A549 (cell line): Measurements from ENCODE around the gene ZDHHC11. TPM values are rescaled to one million over a fixed set of nuclear protein-coding genes. Genes with fewer than 3 reads are reported as not detected.
"Not testable (repeated sequence)": the region's sequence is repeated elsewhere in the genome, so short reads cannot be mapped to it uniquely, and the experiment has no call there.

ENCODE experiments used
- ATAC-seq, 2 experiments: fragments of 200-7000 bp in 1 of 2; fragments of >200 bp in 1 of 2; cut with Nextera tagmentation in 1 of 2; cut with Tn5 transposase in 1 of 2; 3 replicates each; pipeline versions ENCODE4 v1.8.0 to v1.9.1; 2018 to 2020; ENCODE audit warnings: mild to moderate bottlenecking in 1 of 2, moderate library complexity in 1 of 2
- CTCF ChIA-PET: fragments of 300-600 bp; sonication (Branson Sonifier 250); formaldehyde crosslinking; extraction: SDS; loops from one replicate; lab custom pipeline; 2021; ENCODE audit warnings: antibody characterized with exemption, inconsistent platforms; lab: Yijun Ruan, JAX
- POLR2A ChIA-PET: fragments of 350-600 bp; formaldehyde crosslinking; extraction: SDS; loops from one replicate; lab custom pipeline; 2021; ENCODE audit warnings: antibody characterized with exemption, inconsistent platforms; lab: Yijun Ruan, JAX
- DNase-seq, 2 experiments: peaks; one replicate each; pipeline versions ENCODE4 v3.0.0 to v3.0.0-alpha.2; 2011 to 2016; ENCODE audit warnings: low read depth in 1 of 2, low spot score in 1 of 2
- FAIRE-seq: peaks from 2 replicates; lab custom pipeline; 2011; peaks lifted over from hg19 to GRCh38; lab: Jason Lieb, UNC
- H3K27ac ChIP-seq, 2 experiments: fragments of >200 bp; sonication (Bioruptor Twin); formaldehyde crosslinking; 3 replicates each; pipeline ENCODE4 v1.5.1; 2016 to 2017
- H3K4me1 ChIP-seq: fragments of >200 bp; sonication (Bioruptor Twin); formaldehyde crosslinking; 3 replicates; pipeline ENCODE4 v1.6.1; 2016
- H3K4me2 ChIP-seq: fragments of >200 bp; sonication (Bioruptor Twin); formaldehyde crosslinking; 3 replicates; pipeline ENCODE4 v1.6.1; 2016
- H3K4me3 ChIP-seq: fragments of >200 bp; sonication (Bioruptor Twin); formaldehyde crosslinking; 3 replicates; pipeline ENCODE4 v1.5.1; 2016
- H3K9me3 ChIP-seq: fragments of >200 bp; sonication (Bioruptor Twin); formaldehyde crosslinking; 3 replicates; pipeline ENCODE4 v1.6.1; 2016
- CBX8 ChIP-seq: fragments of 200-600 bp; sonication (generic); IDR thresholded peaks from 2 replicates; pipeline ENCODE4 v1.6.1; 2016
- CHD4 ChIP-seq: fragments of 200-600 bp; sonication (generic); IDR thresholded peaks from 2 replicates; pipeline ENCODE4 v1.6.1; 2016; ENCODE audit warnings: antibody characterized with exemption, mild to moderate bottlenecking, borderline replicate concordance
- EHF ChIP-seq: fragments of 250-450 bp; sonication (Bioruptor Pico); IDR thresholded peaks from 2 replicates; pipeline ENCODE4 v1.5.0; 2020; ENCODE audit warnings: mild to moderate bottlenecking
- EHMT2 ChIP-seq: fragments of 200-600 bp; sonication (generic); IDR thresholded peaks from 2 replicates; pipeline ENCODE4 v1.6.1; 2016; ENCODE audit warnings: antibody characterized with exemption, low read depth, mild to moderate bottlenecking, moderate library complexity
- EP300 ChIP-seq, 2 experiments: fragments of >200 bp; sonication (Bioruptor Twin); formaldehyde crosslinking; IDR thresholded peaks; 2 replicates in 1 of 2; 3 replicates in 1 of 2; pipeline ENCODE4 v1.6.1; 2016 to 2017
- ESRRA ChIP-seq: fragments of 150-350 bp; IDR thresholded peaks from 2 replicates; pipeline ENCODE4 v1.6.1; 2014; ENCODE audit warnings: mild to moderate bottlenecking, low read length, borderline replicate concordance
- FOSB ChIP-seq: fragments of 250-450 bp; sonication (Bioruptor Pico); IDR thresholded peaks from 2 replicates; pipeline ENCODE4 v1.5.0; 2020; ENCODE audit warnings: mild to moderate bottlenecking, moderate library complexity
- FOSL2 ChIP-seq, 2 experiments: fragments of 450-650 bp in 1 of 2; fragments of >200 bp in 1 of 2; sonication (Bioruptor Twin) in 1 of 2; formaldehyde crosslinking; IDR thresholded peaks; 2 replicates each; pipeline versions ENCODE4 v1.5.0 to v1.6.1; 2016 to 2020; ENCODE audit warnings: mild to moderate bottlenecking in 1 of 2, moderate library complexity in 1 of 2
- GATA3 ChIP-seq: IDR thresholded peaks from 2 replicates; pipeline ENCODE4 v1.6.1; 2012; ENCODE audit warnings: borderline replicate concordance
- JUN ChIP-seq, 2 experiments: fragments of >200 bp; sonication (Bioruptor Twin); formaldehyde crosslinking; IDR thresholded peaks; 2 replicates in 1 of 2; 3 replicates in 1 of 2; pipeline ENCODE4 v1.6.1; 2016 to 2017
- KDM5A ChIP-seq: fragments of 200-600 bp; sonication (generic); IDR thresholded peaks from 2 replicates; pipeline ENCODE4 v1.6.1; 2016; ENCODE audit warnings: antibody characterized with exemption, mild to moderate bottlenecking
- MAZ ChIP-seq: fragments of 150-350 bp; IDR thresholded peaks from 2 replicates; pipeline ENCODE4 v1.6.1; 2014; ENCODE audit warnings: antibody characterized with exemption, low read depth, low read length, borderline replicate concordance
- NFE2L2 ChIP-seq: fragments of 150-350 bp; conservative IDR thresholded peaks from 2 replicates; pipeline ENCODE4 v1.6.1; 2014; ENCODE audit warnings: low read length
- RCOR1 ChIP-seq: fragments of 150-350 bp; IDR thresholded peaks from 2 replicates; pipeline ENCODE4 v1.6.1; 2014; ENCODE audit warnings: antibody characterized with exemption, low read length, low read depth
- RFX5 ChIP-seq: fragments of 450-650 bp; IDR thresholded peaks from 2 replicates; pipeline ENCODE4 v1.7.1; 2014; ENCODE audit warnings: antibody characterized with exemption, mild to moderate bottlenecking, moderate library complexity
- RNF2 ChIP-seq: fragments of 200-600 bp; sonication (generic); IDR thresholded peaks from 2 replicates; pipeline ENCODE4 v1.6.1; 2016; ENCODE audit warnings: low read depth, mild to moderate bottlenecking, antibody characterized with exemption, moderate library complexity, borderline replicate concordance
- SMC3 ChIP-seq: fragments of >200 bp; sonication (Bioruptor Twin); formaldehyde crosslinking; IDR thresholded peaks from 3 replicates; pipeline ENCODE4 v1.6.1; 2018; ENCODE audit warnings: inconsistent platforms
- TFCP2L1 ChIP-seq: fragments of 250-450 bp; sonication (Bioruptor Pico); IDR thresholded peaks from 2 replicates; pipeline ENCODE4 v1.5.0; 2021; ENCODE audit warnings: mild to moderate bottlenecking
- TP53 ChIP-seq: fragments of 250-450 bp; sonication (Bioruptor Pico); IDR thresholded peaks from 2 replicates; pipeline ENCODE4 v1.5.0; 2021; ENCODE audit warnings: mild to moderate bottlenecking, moderate library complexity
- ZC3H11A ChIP-seq: fragments of 450-650 bp; IDR thresholded peaks from 2 replicates; pipeline ENCODE4 v1.6.1; 2014; ENCODE audit warnings: antibody characterized with exemption, mild to moderate bottlenecking
- ZFP36 ChIP-seq: fragments of 450-650 bp; IDR thresholded peaks from 2 replicates; pipeline ENCODE4 v1.6.1; 2014; ENCODE audit warnings: borderline replicate concordance; ENCODE audit not compliant: partially characterized antibody
- WGBS: methylation state at CpG from one replicate; pipeline ENCODE4 v1.1.6; 2017; ENCODE audit errors: missing lambda C conversion rate; 5-methylcytosine and 5-hydroxymethylcytosine counted together
- polyA plus RNA-seq, 4 experiments: library from polyadenylated mRNA; depleted of rRNA in 3 of 4; stranded (reverse); fragments of >200 nt; fragmentation: RNase III in 1 of 4; extraction: RNeasy Plus Mini Kit Qiagen cat#74134 plus additional on column Dnase treatment in 1 of 4; gene quantifications; 2 replicates in 3 of 4; 3 replicates in 1 of 4; pipeline ENCODE4 v1.2.3, GENCODE V29; 2011 to 2017
- TF ChIP-seq, protein P1 (sequence below): fragments of >200 bp; sonication (Bioruptor Twin); formaldehyde crosslinking; IDR thresholded peaks from 3 replicates; pipeline ENCODE4 v1.5.1; 2016
- TF ChIP-seq, protein P2 (sequence below): fragments of 200-600 bp; sonication (generic); IDR thresholded peaks from 2 replicates; pipeline ENCODE4 v1.6.1; 2016; ENCODE audit warnings: antibody characterized with exemption, mild to moderate bottlenecking, moderate library complexity
- TF ChIP-seq, protein P3 (sequence below): fragments of 250-450 bp; sonication (Bioruptor Pico); IDR thresholded peaks from 2 replicates; pipeline ENCODE4 v1.5.0; 2021; ENCODE audit warnings: mild to moderate bottlenecking, moderate library complexity, borderline replicate concordance

Gene ZDHHC11
- polyA plus RNA-seq, 2 of the 4 experiments (the other 2 are of a cell fraction), result 2.6 to 13.7 TPM

DNA sequence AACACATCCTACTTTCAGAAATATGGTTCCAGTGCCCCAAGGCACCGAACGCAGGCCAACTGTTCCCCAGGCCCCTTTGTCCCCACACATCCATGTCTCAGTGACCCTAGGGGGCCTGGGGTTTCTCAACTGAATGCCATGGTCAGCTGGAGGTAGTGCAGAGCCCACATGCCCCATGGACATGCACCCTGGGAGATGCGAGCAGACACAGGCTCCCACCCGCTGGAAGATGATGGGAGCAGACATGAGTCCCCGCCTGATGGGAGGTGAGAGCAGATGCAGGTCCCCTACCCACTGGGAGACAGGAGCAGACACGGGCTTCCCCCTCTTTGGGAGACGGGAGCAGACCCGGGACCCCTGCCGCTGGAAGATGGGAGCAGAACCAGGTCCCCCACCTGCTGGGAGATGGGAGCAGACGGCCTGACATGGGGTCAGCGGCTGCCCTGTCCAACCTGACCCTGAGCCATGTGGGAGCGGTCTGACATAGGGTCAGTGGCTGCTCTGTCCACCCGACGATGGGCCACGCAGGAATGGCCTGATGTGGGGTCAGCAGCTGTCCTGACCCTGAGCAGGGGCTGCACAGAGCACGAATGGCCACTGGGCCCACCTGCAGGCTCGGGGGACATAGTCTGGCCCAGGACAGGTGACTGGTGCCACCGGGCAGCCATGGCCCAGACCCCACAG, 84.7 kb downstream of the ZDHHC11 start:
- ChIA-PET CTCF (no interaction called here), POLR2A (no interaction called here)
- Histone ChIP-seq H3K4me2 (no peak overlapping the region), H3K4me1 (no peaks in the 10 kb centered on the region), H3K27ac (no peak overlapping the region), H3K9me3 (no peaks in the 10 kb centered on the region), H3K4me3 (no peak overlapping the region)
- no peak for DNase-seq
- WGBS, result 61% methylated on average over 15 of the region's 18 CpGs
- no peak for ATAC-seq
- FAIRE-seq, result no peak
- TF ChIP-seq, protein P1, sequence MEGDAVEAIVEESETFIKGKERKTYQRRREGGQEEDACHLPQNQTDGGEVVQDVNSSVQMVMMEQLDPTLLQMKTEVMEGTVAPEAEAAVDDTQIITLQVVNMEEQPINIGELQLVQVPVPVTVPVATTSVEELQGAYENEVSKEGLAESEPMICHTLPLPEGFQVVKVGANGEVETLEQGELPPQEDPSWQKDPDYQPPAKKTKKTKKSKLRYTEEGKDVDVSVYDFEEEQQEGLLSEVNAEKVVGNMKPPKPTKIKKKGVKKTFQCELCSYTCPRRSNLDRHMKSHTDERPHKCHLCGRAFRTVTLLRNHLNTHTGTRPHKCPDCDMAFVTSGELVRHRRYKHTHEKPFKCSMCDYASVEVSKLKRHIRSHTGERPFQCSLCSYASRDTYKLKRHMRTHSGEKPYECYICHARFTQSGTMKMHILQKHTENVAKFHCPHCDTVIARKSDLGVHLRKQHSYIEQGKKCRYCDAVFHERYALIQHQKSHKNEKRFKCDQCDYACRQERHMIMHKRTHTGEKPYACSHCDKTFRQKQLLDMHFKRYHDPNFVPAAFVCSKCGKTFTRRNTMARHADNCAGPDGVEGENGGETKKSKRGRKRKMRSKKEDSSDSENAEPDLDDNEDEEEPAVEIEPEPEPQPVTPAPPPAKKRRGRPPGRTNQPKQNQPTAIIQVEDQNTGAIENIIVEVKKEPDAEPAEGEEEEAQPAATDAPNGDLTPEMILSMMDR, result no peak

DNA sequence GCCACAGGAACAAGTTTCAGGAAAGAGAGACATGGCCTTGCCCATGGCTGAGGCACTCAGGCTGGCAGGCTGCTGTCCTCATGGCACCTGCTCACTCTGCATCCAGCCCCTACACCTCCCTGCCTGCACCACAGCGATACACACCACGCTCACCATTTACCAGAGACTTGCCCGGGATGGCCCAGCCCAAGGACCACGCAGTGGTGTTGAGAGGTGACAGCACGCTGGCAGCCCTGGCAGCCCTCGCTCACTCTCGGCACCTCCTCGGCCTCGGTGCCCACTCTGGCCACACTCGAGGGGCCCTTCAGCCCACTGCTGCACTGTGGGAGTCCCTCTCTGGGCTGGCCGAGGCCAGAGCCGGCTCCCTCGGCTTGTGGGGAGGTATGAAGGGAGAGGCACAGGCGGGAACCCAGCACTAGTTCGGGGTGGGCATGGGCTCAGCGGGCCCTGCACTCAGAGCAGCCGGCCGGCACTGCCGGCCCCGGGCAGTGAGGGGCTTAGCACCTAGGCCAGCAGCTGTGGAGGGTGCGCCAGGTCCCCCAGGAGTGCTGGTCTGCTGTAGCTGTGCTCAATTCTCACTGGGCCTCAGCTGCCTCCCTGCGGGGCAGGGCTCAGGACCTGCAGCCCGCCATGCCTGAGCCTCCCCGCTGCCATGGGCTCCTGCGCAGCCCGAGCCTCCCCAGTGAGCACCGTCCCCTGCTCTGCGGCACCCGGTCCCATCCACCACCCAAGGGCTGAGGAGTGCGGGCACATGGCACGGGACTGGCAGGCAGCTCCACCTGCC, 86.6 kb downstream of the ZDHHC11 start:
- ATAC-seq (no peak), DNase-seq (no peak), FAIRE-seq (no peak)
- H3K4me1 ChIP-seq, result peaks cover 3% of the 10 kb centered on the region; the same call in 1 of the 3 replicates
- no peak overlapping the region for H3K27ac ChIP-seq
- ChIA-PET CTCF (no interaction called here), POLR2A (no interaction called here)
- H3K4me3 ChIP-seq, result no peak overlapping the region
- no peak overlapping the region for H3K4me2 ChIP-seq
- TF ChIP-seq RNF2 (no peak), RCOR1 (no peak), SMC3 (no peak), FOSB (CRISPR knock-in tag) (no peak), CHD4 (no peak), FOSL2 (IDR thresholded peaks at IDR 0.05) (no peak), FOSL2 (CRISPR knock-in tag; IDR thresholded peaks at IDR 0.05) (no peak), TFCP2L1 (CRISPR knock-in tag) (no peak)
- TF ChIP-seq, protein P2, sequence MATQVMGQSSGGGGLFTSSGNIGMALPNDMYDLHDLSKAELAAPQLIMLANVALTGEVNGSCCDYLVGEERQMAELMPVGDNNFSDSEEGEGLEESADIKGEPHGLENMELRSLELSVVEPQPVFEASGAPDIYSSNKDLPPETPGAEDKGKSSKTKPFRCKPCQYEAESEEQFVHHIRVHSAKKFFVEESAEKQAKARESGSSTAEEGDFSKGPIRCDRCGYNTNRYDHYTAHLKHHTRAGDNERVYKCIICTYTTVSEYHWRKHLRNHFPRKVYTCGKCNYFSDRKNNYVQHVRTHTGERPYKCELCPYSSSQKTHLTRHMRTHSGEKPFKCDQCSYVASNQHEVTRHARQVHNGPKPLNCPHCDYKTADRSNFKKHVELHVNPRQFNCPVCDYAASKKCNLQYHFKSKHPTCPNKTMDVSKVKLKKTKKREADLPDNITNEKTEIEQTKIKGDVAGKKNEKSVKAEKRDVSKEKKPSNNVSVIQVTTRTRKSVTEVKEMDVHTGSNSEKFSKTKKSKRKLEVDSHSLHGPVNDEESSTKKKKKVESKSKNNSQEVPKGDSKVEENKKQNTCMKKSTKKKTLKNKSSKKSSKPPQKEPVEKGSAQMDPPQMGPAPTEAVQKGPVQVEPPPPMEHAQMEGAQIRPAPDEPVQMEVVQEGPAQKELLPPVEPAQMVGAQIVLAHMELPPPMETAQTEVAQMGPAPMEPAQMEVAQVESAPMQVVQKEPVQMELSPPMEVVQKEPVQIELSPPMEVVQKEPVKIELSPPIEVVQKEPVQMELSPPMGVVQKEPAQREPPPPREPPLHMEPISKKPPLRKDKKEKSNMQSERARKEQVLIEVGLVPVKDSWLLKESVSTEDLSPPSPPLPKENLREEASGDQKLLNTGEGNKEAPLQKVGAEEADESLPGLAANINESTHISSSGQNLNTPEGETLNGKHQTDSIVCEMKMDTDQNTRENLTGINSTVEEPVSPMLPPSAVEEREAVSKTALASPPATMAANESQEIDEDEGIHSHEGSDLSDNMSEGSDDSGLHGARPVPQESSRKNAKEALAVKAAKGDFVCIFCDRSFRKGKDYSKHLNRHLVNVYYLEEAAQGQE, result no peak
- no peaks in the 10 kb centered on the region for H3K9me3 ChIP-seq
- WGBS, result 79% methylated on average over 22 of the region's 31 CpGs

DNA sequence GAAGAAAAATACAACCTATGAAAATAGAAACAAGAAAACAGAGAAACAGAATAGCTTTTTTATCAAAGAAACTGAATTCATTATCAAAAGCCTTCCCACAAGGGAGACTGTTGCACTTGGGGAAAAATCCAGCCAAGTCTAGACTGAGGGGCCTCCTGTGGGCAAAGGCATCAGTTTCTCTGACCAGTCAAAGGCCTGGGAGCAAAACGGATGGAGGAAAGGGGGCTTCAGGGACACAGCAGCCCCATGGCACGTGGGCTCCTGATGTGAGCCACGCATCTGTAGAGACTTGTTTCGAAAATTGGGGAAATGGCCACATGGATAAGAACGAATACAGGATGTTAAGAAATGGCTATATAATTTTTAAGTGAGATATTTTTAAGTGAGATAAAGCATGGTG, 87.4 kb downstream of the ZDHHC11 start:
- DNase-seq (no peak), ATAC-seq (no peak), FAIRE-seq (no peak)
- ChIA-PET POLR2A (no interaction called here), CTCF (no interaction called here)
- Histone ChIP-seq H3K4me1 (peaks cover 11% of the 10 kb centered on the region; the same call in 2 of the 3 replicates), H3K4me3 (no peak overlapping the region), H3K27ac (no peak overlapping the region), H3K9me3 (no peaks in the 10 kb centered on the region), H3K4me2 (no peak overlapping the region)
- WGBS, result 51% methylated on average over 5 of the region's 5 CpGs
- TF ChIP-seq JUN (IDR thresholded peaks at IDR 0.05) (no peak), RFX5 (no peak), TP53 (CRISPR knock-in tag) (no peak), SMC3 (no peak), EHF (no peak), NFE2L2 (no peak), RCOR1 (no peak), EHMT2 (no peak), ZFP36 (no peak), ZC3H11A (no peak), KDM5A (no peak), CBX8 (no peak), CHD4 (no peak), ESRRA (no peak), MAZ (no peak), EP300 (IDR thresholded peaks at IDR 0.05) (no peak), GATA3 (no peak)
- TF ChIP-seq, protein P3, sequence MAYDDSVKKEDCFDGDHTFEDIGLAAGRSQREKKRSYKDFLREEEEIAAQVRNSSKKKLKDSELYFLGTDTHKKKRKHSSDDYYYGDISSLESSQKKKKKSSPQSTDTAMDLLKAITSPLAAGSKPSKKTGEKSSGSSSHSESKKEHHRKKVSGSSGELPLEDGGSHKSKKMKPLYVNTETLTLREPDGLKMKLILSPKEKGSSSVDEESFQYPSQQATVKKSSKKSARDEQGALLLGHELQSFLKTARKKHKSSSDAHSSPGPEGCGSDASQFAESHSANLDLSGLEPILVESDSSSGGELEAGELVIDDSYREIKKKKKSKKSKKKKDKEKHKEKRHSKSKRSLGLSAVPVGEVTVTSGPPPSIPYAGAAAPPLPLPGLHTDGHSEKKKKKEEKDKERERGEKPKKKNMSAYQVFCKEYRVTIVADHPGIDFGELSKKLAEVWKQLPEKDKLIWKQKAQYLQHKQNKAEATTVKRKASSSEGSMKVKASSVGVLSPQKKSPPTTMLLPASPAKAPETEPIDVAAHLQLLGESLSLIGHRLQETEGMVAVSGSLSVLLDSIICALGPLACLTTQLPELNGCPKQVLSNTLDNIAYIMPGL (CRISPR knock-in tag), result no peak

DNA sequence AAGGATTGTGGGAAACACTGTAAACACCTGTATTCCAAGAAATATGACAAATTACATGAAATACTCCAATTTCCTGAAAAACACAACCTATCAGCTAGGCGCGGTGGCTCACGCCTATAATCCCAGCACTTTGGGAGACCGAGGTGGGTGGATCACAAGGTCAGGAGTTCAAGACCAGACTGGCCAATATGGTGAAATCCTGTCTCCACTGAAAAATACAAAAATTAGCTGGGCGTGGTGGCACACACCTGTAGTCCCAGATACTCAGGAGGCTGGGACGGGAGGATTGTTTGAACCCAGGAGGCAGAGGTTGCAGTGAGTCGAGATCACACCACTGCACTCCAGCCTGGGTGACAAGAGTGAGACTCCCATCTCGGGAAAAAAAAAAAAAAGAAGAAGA, 87.8 kb downstream of the ZDHHC11 start:
- DNase-seq, H3K4me2 ChIP-seq, H3K9me3 ChIP-seq, POLR2A ChIA-PET, H3K27ac ChIP-seq, H3K4me3 ChIP-seq, ATAC-seq, FAIRE-seq: not testable (repeated sequence)
- WGBS, result 73% methylated on average over 8 of the region's 8 CpGs
- H3K4me1 ChIP-seq, result peaks cover 15% of the 10 kb centered on the region; the same call in 2 of the 3 replicates
- CTCF ChIA-PET, result interaction anchor here (1.0 kb wide), 1 partner anchor 14 kb away, joined by 3 read pairs; no protein-coding TSS in a partner anchor
